ENCODE measurements around the gene SIAH3. TPM values are rescaled to one million over a fixed set of nuclear protein-coding genes. Genes with fewer than 3 reads are reported as not detected.
"Not testable (repeated sequence)": the region's sequence is repeated elsewhere in the genome, so short reads cannot be mapped to it uniquely, and the experiment has no call there.

SIAH3 gene
- total RNA-seq, 1 donor from 2014 or later, result not detected

- H3K9me3 ChIP-seq (replicated peaks), result no peaks in the 10 kb centered on the region
- intact Hi-C loops (cut with micrococcal nuclease), result no loop called here
- no peak for TF ChIP-seq CTCF (IDR thresholded peaks at IDR 0.05; ENCODE audit: borderline replicate concordance)
- H3K4me3 ChIP-seq, result no peak overlapping the region
- peaks cover 17% of the 10 kb centered on the region for H3K4me1 ChIP-seq
- no peak overlapping the region for H3K27ac ChIP-seq (replicated peaks)
- H3K27me3 ChIP-seq (ENCODE audit: low read depth), result no peaks in the 10 kb centered on the region
- DNase-seq, result no peak
- no peaks in the 10 kb centered on the region for H3K36me3 ChIP-seq
Observed at GRCh38 chr13:45873491-45874325, 22.2 kb upstream of the SIAH3 start.

GRCh38 chr13:45872566-45872965 is 21.0 kb upstream of the SIAH3 start:
- H3K36me3 ChIP-seq, result no peaks in the 10 kb centered on the region
- no peak overlapping the region for H3K4me3 ChIP-seq
- peaks cover 17% of the 10 kb centered on the region for H3K4me1 ChIP-seq
- no peak for TF ChIP-seq CTCF (IDR thresholded peaks at IDR 0.05; ENCODE audit: borderline replicate concordance)
- no peak for DNase-seq
- no peak overlapping the region for H3K27ac ChIP-seq (replicated peaks)
- no peaks in the 10 kb centered on the region for H3K27me3 ChIP-seq (ENCODE audit: low read depth)
- no peaks in the 10 kb centered on the region for H3K9me3 ChIP-seq (replicated peaks)
- intact Hi-C loops (cut with micrococcal nuclease), result no loop called here

GRCh38 chr13:45871201-45871600 is 19.6 kb upstream of the SIAH3 start:
- H3K4me3 ChIP-seq; H3K36me3 ChIP-seq; intact Hi-C loops (cut with micrococcal nuclease); H3K27me3 ChIP-seq (ENCODE audit: low read depth); H3K9me3 ChIP-seq (replicated peaks); DNase-seq; H3K27ac ChIP-seq (replicated peaks): not testable (repeated sequence)
- peaks cover 17% of the 10 kb centered on the region for H3K4me1 ChIP-seq

GRCh38 chr13:45870232-45870631 is 18.7 kb upstream of the SIAH3 start:
- no peaks in the 10 kb centered on the region for H3K9me3 ChIP-seq (replicated peaks)
- H3K4me1 ChIP-seq, result peaks cover 17% of the 10 kb centered on the region
- no peaks in the 10 kb centered on the region for H3K27me3 ChIP-seq (ENCODE audit: low read depth)
- intact Hi-C loops (cut with micrococcal nuclease), result no loop called here
- peak overlapping the region; percentile 41 for H3K27ac ChIP-seq (replicated peaks)
- DNase-seq, result peak; percentile 23
- TF ChIP-seq CTCF (IDR thresholded peaks at IDR 0.05; ENCODE audit: borderline replicate concordance), result no peak
- no peaks in the 10 kb centered on the region for H3K36me3 ChIP-seq
- no peak overlapping the region for H3K4me3 ChIP-seq

GRCh38 chr13:45865414-45865813 is 13.9 kb upstream of the SIAH3 start:
- no peak for TF ChIP-seq CTCF (IDR thresholded peaks at IDR 0.05; ENCODE audit: borderline replicate concordance)
- no peak overlapping the region for H3K4me3 ChIP-seq
- peaks cover 17% of the 10 kb centered on the region for H3K27me3 ChIP-seq (ENCODE audit: low read depth)
- no peaks in the 10 kb centered on the region for H3K9me3 ChIP-seq (replicated peaks)
- intact Hi-C loops (cut with micrococcal nuclease), result no loop called here
- H3K4me1 ChIP-seq, result peaks cover 7% of the 10 kb centered on the region
- no peaks in the 10 kb centered on the region for H3K36me3 ChIP-seq
- no peak for DNase-seq
- H3K27ac ChIP-seq (replicated peaks), result no peak overlapping the region

All from left ventricle myocardium inferior (tissue), 1 donor.